ENCODE data around the gene PDE4B. TPM values are rescaled to one million over a fixed set of nuclear protein-coding genes. Genes with fewer than 3 reads are reported as not detected.
A peak's percentile ranks its signal among the peaks of the same experiment; 100 is the strongest.

Gene PDE4B
- total RNA-seq, 2 experiments from 2014 or later: 23.4 to 26.2 TPM

GRCh38 chr1:66140072-66140471, 347.4 kb downstream of the PDE4B start:
- CTCF ChIA-PET: no interaction called here
- Mint-ChIP-seq H3K4me1 (ENCODE audit: low read depth) (peaks cover 8% of the 10 kb centered on the region), H3K9me3 (no peaks in the 10 kb centered on the region), H3K4me3 (no peak overlapping the region), H3K27me3 (ENCODE audit: low read depth) (no peaks in the 10 kb centered on the region), H3K27ac (no peak overlapping the region), H3K36me3 (ENCODE audit: low read depth) (no peaks in the 10 kb centered on the region)
- DNase-seq: no peak
- intact Hi-C loops (cut with micrococcal nuclease): no loop called here

GRCh38 chr1:66143651-66144050, 351.0 kb downstream of the PDE4B start:
- Mint-ChIP-seq H3K27me3 (ENCODE audit: low read depth) (no peaks in the 10 kb centered on the region), H3K4me3 (no peak overlapping the region), H3K9me3 (no peaks in the 10 kb centered on the region), H3K27ac (no peak overlapping the region), H3K4me1 (ENCODE audit: low read depth) (no peaks in the 10 kb centered on the region), H3K36me3 (ENCODE audit: low read depth) (no peaks in the 10 kb centered on the region)
- intact Hi-C loops (cut with micrococcal nuclease): no loop called here
- no peak for DNase-seq
- CTCF ChIA-PET: no interaction called here

- H3K36me3 Mint-ChIP-seq (ENCODE audit: low read depth): no peaks in the 10 kb centered on the region
- no peaks in the 10 kb centered on the region for H3K4me1 Mint-ChIP-seq (ENCODE audit: low read depth)
- CTCF ChIA-PET: no interaction called here
- DNase-seq: no peak
- H3K27ac Mint-ChIP-seq: no peak overlapping the region
- H3K9me3 Mint-ChIP-seq: no peaks in the 10 kb centered on the region
- intact Hi-C loops (cut with micrococcal nuclease): no loop called here
- no peak overlapping the region for H3K4me3 Mint-ChIP-seq
- H3K27me3 Mint-ChIP-seq (ENCODE audit: low read depth): peaks cover 8% of the 10 kb centered on the region
Observed at GRCh38 chr1:66147226-66147835, 354.6 kb downstream of the PDE4B start.

GRCh38 chr1:66152034-66152433, 359.3 kb downstream of the PDE4B start:
- Mint-ChIP-seq H3K27me3 (ENCODE audit: low read depth) (peaks cover 20% of the 10 kb centered on the region), H3K4me1 (ENCODE audit: low read depth) (no peaks in the 10 kb centered on the region), H3K36me3 (ENCODE audit: low read depth) (no peaks in the 10 kb centered on the region), H3K4me3 (no peak overlapping the region), H3K9me3 (no peaks in the 10 kb centered on the region), H3K27ac (no peak overlapping the region)
- CTCF ChIA-PET: interaction anchor here (0.5 kb wide), 1 partner anchor 109 kb away, joined by 3 read pairs; no protein-coding TSS in a partner anchor
- intact Hi-C loops (cut with micrococcal nuclease): no loop called here
- no peak for DNase-seq

- H3K36me3 Mint-ChIP-seq (ENCODE audit: low read depth): no peaks in the 10 kb centered on the region
- H3K27me3 Mint-ChIP-seq (ENCODE audit: low read depth): peaks cover 28% of the 10 kb centered on the region
- CTCF ChIA-PET: no interaction called here
- no peak overlapping the region for H3K27ac Mint-ChIP-seq
- H3K4me1 Mint-ChIP-seq (ENCODE audit: low read depth): no peaks in the 10 kb centered on the region
- H3K4me3 Mint-ChIP-seq: no peak overlapping the region
- H3K9me3 Mint-ChIP-seq: no peaks in the 10 kb centered on the region
- intact Hi-C loops (cut with micrococcal nuclease): no loop called here
- no peak for DNase-seq
Observed at GRCh38 chr1:66154394-66154793, 361.7 kb downstream of the PDE4B start.

- CTCF ChIA-PET: no interaction called here
- H3K27me3 Mint-ChIP-seq (ENCODE audit: low read depth): peaks cover 32% of the 10 kb centered on the region
- no peak overlapping the region for H3K4me3 Mint-ChIP-seq
- no peaks in the 10 kb centered on the region for H3K9me3 Mint-ChIP-seq
- H3K27ac Mint-ChIP-seq: no peak overlapping the region
- DNase-seq: no peak
- H3K36me3 Mint-ChIP-seq (ENCODE audit: low read depth): no peaks in the 10 kb centered on the region
- intact Hi-C loops (cut with micrococcal nuclease): loop anchor here (5.0 kb wide), 1 partner anchor 301 kb away; no protein-coding TSS in a partner anchor
- H3K4me1 Mint-ChIP-seq (ENCODE audit: low read depth): no peaks in the 10 kb centered on the region
Observed at GRCh38 chr1:66156144-66156543, 363.4 kb downstream of the PDE4B start.

GRCh38 chr1:66159800-66160199, 367.1 kb downstream of the PDE4B start:
- Mint-ChIP-seq H3K27me3 (ENCODE audit: low read depth) (peaks cover 19% of the 10 kb centered on the region), H3K36me3 (ENCODE audit: low read depth) (no peaks in the 10 kb centered on the region), H3K4me1 (ENCODE audit: low read depth) (no peaks in the 10 kb centered on the region), H3K27ac (no peak overlapping the region), H3K4me3 (no peak overlapping the region), H3K9me3 (no peaks in the 10 kb centered on the region)
- CTCF ChIA-PET: no interaction called here
- DNase-seq: no peak
- intact Hi-C loops (cut with micrococcal nuclease): loop anchor here (5.0 kb wide), 1 partner anchor 298 kb away; no protein-coding TSS in a partner anchor

- Mint-ChIP-seq H3K4me1 (ENCODE audit: low read depth) (no peaks in the 10 kb centered on the region), H3K4me3 (no peak overlapping the region), H3K27ac (no peak overlapping the region), H3K27me3 (ENCODE audit: low read depth) (peaks cover 19% of the 10 kb centered on the region), H3K9me3 (no peaks in the 10 kb centered on the region), H3K36me3 (ENCODE audit: low read depth) (no peaks in the 10 kb centered on the region)
- intact Hi-C loops (cut with micrococcal nuclease): no loop called here
- CTCF ChIA-PET: no interaction called here
- no peak for DNase-seq
Observed at GRCh38 chr1:66160719-66161118, 368.0 kb downstream of the PDE4B start.

GRCh38 chr1:66166753-66167152, 374.1 kb downstream of the PDE4B start:
- Mint-ChIP-seq H3K9me3 (no peaks in the 10 kb centered on the region), H3K27ac (no peak overlapping the region), H3K36me3 (ENCODE audit: low read depth) (no peaks in the 10 kb centered on the region), H3K4me1 (ENCODE audit: low read depth) (peaks cover 14% of the 10 kb centered on the region), H3K4me3 (no peak overlapping the region), H3K27me3 (ENCODE audit: low read depth) (peaks cover 8% of the 10 kb centered on the region)
- intact Hi-C loops (cut with micrococcal nuclease): no loop called here
- DNase-seq: no peak
- CTCF ChIA-PET: no interaction called here

- Mint-ChIP-seq H3K27ac (no peak overlapping the region), H3K27me3 (ENCODE audit: low read depth) (peaks cover 8% of the 10 kb centered on the region), H3K36me3 (ENCODE audit: low read depth) (no peaks in the 10 kb centered on the region), H3K4me3 (no peak overlapping the region), H3K4me1 (ENCODE audit: low read depth) (peaks cover 14% of the 10 kb centered on the region), H3K9me3 (no peaks in the 10 kb centered on the region)
- intact Hi-C loops (cut with micrococcal nuclease): no loop called here
- no peak for DNase-seq
- CTCF ChIA-PET: no interaction called here
Observed at GRCh38 chr1:66167267-66167666, 374.6 kb downstream of the PDE4B start.

- H3K9me3 Mint-ChIP-seq: no peaks in the 10 kb centered on the region
- H3K4me1 Mint-ChIP-seq (ENCODE audit: low read depth): peaks cover 14% of the 10 kb centered on the region
- H3K4me3 Mint-ChIP-seq: no peak overlapping the region
- intact Hi-C loops (cut with micrococcal nuclease): no loop called here
- H3K27ac Mint-ChIP-seq: no peak overlapping the region
- peaks cover 8% of the 10 kb centered on the region for H3K27me3 Mint-ChIP-seq (ENCODE audit: low read depth)
- no peaks in the 10 kb centered on the region for H3K36me3 Mint-ChIP-seq (ENCODE audit: low read depth)
- CTCF ChIA-PET: no interaction called here
- no peak for DNase-seq
Observed at GRCh38 chr1:66168467-66168887, 375.8 kb downstream of the PDE4B start.

- peaks cover 4% of the 10 kb centered on the region for H3K27me3 Mint-ChIP-seq (ENCODE audit: low read depth)
- H3K9me3 Mint-ChIP-seq: no peaks in the 10 kb centered on the region
- H3K27ac Mint-ChIP-seq: no peak overlapping the region
- no peak overlapping the region for H3K4me3 Mint-ChIP-seq
- H3K36me3 Mint-ChIP-seq (ENCODE audit: low read depth): no peaks in the 10 kb centered on the region
- H3K4me1 Mint-ChIP-seq (ENCODE audit: low read depth): peaks cover 14% of the 10 kb centered on the region
- intact Hi-C loops (cut with micrococcal nuclease): loop anchor here (1.0 kb wide), 2 partner anchors 13 to 32 kb away; no protein-coding TSS in a partner anchor
- DNase-seq: peak; percentile 7
- CTCF ChIA-PET: no interaction called here
Observed at GRCh38 chr1:66168948-66169671, 376.4 kb downstream of the PDE4B start.

- no peak for DNase-seq
- Mint-ChIP-seq H3K9me3 (no peaks in the 10 kb centered on the region), H3K27me3 (ENCODE audit: low read depth) (peaks cover 7% of the 10 kb centered on the region), H3K27ac (no peak overlapping the region), H3K4me3 (no peak overlapping the region), H3K36me3 (ENCODE audit: low read depth) (no peaks in the 10 kb centered on the region), H3K4me1 (ENCODE audit: low read depth) (peaks cover 14% of the 10 kb centered on the region)
- intact Hi-C loops (cut with micrococcal nuclease): no loop called here
- CTCF ChIA-PET: interaction anchor here (0.6 to 1.7 kb wide), 3 partner anchors 70 to 213 kb away, joined by 3 to 8 read pairs (median 5); no protein-coding TSS in a partner anchor
Observed at GRCh38 chr1:66172272-66172671, 379.6 kb downstream of the PDE4B start.

All from activated naive CD4-positive, alpha-beta T cell treated with anti-CD3 and anti-CD28 coated beads for 36 hours (primary cell).